ENCODE data around the gene DNAJC17. TPM values are rescaled to one million over a fixed set of nuclear protein-coding genes. Genes with fewer than 3 reads are reported as not detected.

DNAJC17 gene
- total and polyA plus RNA-seq, 12 donors, result 9.9 to 62.1 (median 16.2) TPM

GRCh38 chr15:40807888-40808461, 702 bp upstream of the DNAJC17 start:
- Histone ChIP-seq H3K4me1 (peaks cover 3 to 50% (median 23%) of the 10 kb centered on the region in 9 donors), H3K36me3 (peaks cover 0 to 48% (median 10%) of the 10 kb centered on the region in 9 donors), H3K27ac (peak overlapping the region in 9 of 10 donors; percentile 91 to 99 (median 96)), H3K9me3 (no peaks in the 10 kb centered on the region), H3K4me3 (peak overlapping the region; percentile 59 to 95 (median 82)), H3K27me3 (no peaks in the 10 kb centered on the region)
- ATAC-seq (no peak), DNase-seq (no peak)
- TF ChIP-seq CTCF (IDR thresholded peaks at IDR 0.05), result no peak
- intact Hi-C loops (cut with DNase I), result loop anchor here in 1 of 10 donors (1.0 to 10.0 kb wide), 3 partner anchors 53 to 113 kb away; partner anchors contain the start of genes RAD51, RMDN3 and VPS18
- 19 to 60% methylated on average over 19 of the region's 19 CpGs for WGBS, 2 donors

GRCh38 chr15:40806672-40807027, 623 bp downstream of the DNAJC17 start:
- H3K27ac ChIP-seq, result peak overlapping the region; percentile 80 to 99 (median 96)
- H3K9me3 ChIP-seq, result no peaks in the 10 kb centered on the region
- no peak for ATAC-seq
- WGBS, 2 donors, result 1 to 6% methylated on average over 2 of the region's 2 CpGs
- H3K4me1 ChIP-seq, result peaks cover 3 to 57% (median 26%) of the 10 kb centered on the region in 9 donors
- intact Hi-C loops (cut with DNase I), result loop anchor here in 1 of 10 donors (1.0 to 10.0 kb wide), 3 partner anchors 52 to 111 kb away; partner anchors contain the start of genes RAD51, RMDN3 and VPS18
- no peak for DNase-seq
- peak overlapping the region; percentile 70 to 96 (median 88) for H3K4me3 ChIP-seq
- H3K36me3 ChIP-seq, result peaks cover 0 to 38% (median 10%) of the 10 kb centered on the region in 9 donors
- H3K27me3 ChIP-seq, result no peaks in the 10 kb centered on the region
- TF ChIP-seq CTCF (IDR thresholded peaks at IDR 0.05), result no peak

- no peak overlapping the region for H3K27ac ChIP-seq
- intact Hi-C loops (cut with DNase I), result loop anchor here in 1 of 10 donors (10.0 kb wide), 1 partner anchor 91 kb away; the partner anchor contains the start of gene VPS18
- no peak for ATAC-seq
- H3K27me3 ChIP-seq, result no peaks in the 10 kb centered on the region
- no peak overlapping the region for H3K4me3 ChIP-seq
- H3K36me3 ChIP-seq, result peaks cover 0 to 28% (median 0%) of the 10 kb centered on the region in 9 donors
- no peak for TF ChIP-seq CTCF (IDR thresholded peaks at IDR 0.05)
- DNase-seq, result no peak
- no peaks in the 10 kb centered on the region for H3K9me3 ChIP-seq
- WGBS, 2 donors, result 67 to 70% methylated on average over 1 of the region's 1 CpG
- H3K4me1 ChIP-seq, result peaks cover 3 to 52% (median 24%) of the 10 kb centered on the region in 9 donors
These were observed 3.6 kb downstream of the DNAJC17 start for GRCh38 chr15:40803688-40804087.

GRCh38 chr15:40803076-40803475, 4.2 kb downstream of the DNAJC17 start:
- WGBS, 2 donors, result 98 to 100% methylated on average over 2 of the region's 2 CpGs
- H3K9me3 ChIP-seq, result no peaks in the 10 kb centered on the region
- H3K27ac ChIP-seq, result no peak overlapping the region
- H3K27me3 ChIP-seq, result no peaks in the 10 kb centered on the region
- no peak for TF ChIP-seq CTCF (IDR thresholded peaks at IDR 0.05)
- no peak for DNase-seq
- intact Hi-C loops (cut with DNase I), result loop anchor here in 1 of 10 donors (10.0 kb wide), 1 partner anchor 92 kb away; the partner anchor contains the start of gene VPS18
- H3K4me1 ChIP-seq, result peaks cover 3 to 46% (median 18%) of the 10 kb centered on the region in 9 donors
- H3K4me3 ChIP-seq, result no peak overlapping the region
- no peak for ATAC-seq
- H3K36me3 ChIP-seq, result peaks cover 0 to 33% (median 0%) of the 10 kb centered on the region in 9 donors
